ENCODE data around the gene C17orf50. TPM values are rescaled to one million over a fixed set of nuclear protein-coding genes. Genes with fewer than 3 reads are reported as not detected.
A peak's percentile ranks its signal among the peaks of the same experiment; 100 is the strongest.

Gene C17orf50
- total RNA-seq, 4 donors from 2014 or later: not detected

DNA sequence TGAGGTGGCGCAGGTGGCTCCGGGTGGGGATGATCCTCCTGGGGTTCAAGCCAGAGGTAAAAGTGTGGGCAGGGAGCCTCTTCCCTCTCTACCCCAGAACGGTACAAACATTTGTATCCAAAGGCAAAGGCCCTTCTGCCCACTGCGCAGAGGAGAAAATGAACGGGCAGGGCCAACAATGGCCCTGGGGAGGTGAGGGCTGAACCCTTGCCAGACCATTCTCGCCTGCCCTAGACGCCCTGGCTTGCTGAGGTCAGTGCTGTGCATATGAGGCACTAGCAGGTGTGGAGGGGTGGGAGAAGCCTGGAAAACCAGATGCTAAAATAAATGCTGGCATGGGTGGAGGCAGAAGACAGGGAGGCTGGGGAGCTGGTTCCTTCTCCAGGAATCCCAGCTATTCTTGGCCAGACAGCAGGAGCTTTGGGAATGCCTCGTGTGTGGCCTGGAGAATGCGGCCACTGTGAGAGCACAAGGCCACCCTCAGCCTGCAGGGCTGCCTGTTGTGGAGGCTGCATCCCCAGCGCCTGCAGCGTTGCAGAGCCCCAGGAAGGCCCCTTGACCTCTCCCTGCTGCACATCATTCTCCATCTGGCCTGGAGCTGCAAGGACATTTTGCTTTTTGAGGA lies 4.5 kb downstream of the C17orf50 start:
- Histone ChIP-seq H3K27ac (peak overlapping the region in 2 of 4 donors; percentile 35 to 74), H3K36me3 (no peaks in the 10 kb centered on the region), H3K9me3 (no peaks in the 10 kb centered on the region), H3K4me1 (peaks cover 9 to 23% (median 19%) of the 10 kb centered on the region in 4 donors), H3K4me3 (no peak overlapping the region), H3K27me3 (no peaks in the 10 kb centered on the region)
- 68 to 80% methylated on average over 1 to 11 of the region's 11 CpGs for WGBS, 2 donors (ENCODE audit: low coverage in 1 of 2)
- no peak for DNase-seq
- TF ChIP-seq, protein P1, sequence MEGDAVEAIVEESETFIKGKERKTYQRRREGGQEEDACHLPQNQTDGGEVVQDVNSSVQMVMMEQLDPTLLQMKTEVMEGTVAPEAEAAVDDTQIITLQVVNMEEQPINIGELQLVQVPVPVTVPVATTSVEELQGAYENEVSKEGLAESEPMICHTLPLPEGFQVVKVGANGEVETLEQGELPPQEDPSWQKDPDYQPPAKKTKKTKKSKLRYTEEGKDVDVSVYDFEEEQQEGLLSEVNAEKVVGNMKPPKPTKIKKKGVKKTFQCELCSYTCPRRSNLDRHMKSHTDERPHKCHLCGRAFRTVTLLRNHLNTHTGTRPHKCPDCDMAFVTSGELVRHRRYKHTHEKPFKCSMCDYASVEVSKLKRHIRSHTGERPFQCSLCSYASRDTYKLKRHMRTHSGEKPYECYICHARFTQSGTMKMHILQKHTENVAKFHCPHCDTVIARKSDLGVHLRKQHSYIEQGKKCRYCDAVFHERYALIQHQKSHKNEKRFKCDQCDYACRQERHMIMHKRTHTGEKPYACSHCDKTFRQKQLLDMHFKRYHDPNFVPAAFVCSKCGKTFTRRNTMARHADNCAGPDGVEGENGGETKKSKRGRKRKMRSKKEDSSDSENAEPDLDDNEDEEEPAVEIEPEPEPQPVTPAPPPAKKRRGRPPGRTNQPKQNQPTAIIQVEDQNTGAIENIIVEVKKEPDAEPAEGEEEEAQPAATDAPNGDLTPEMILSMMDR (IDR thresholded peaks at IDR 0.05): no peak
- TF ChIP-seq POLR2A (IDR thresholded peaks at IDR 0.05) (no peak), EP300 (IDR thresholded peaks at IDR 0.05; ENCODE audit: low read depth) (no peak), POLR2AphosphoS5 (IDR thresholded peaks at IDR 0.05) (no peak)
- in situ Hi-C loops (cut with MboI; ENCODE audit: low pct_ligation_motif_present in 1 of 4, low pct_unique_long_range_greater_than_20kb in 1 of 4, low sequenced_read_pairs in 3 of 4): loop anchor here in 3 of 4 donors (5.0 to 10.0 kb wide), 2 partner anchors 37 to 50 kb away; no protein-coding TSS in a partner anchor
- intact Hi-C loops (cut with DNase I; ENCODE audit: low total_unique reads): no loop called here

DNA sequence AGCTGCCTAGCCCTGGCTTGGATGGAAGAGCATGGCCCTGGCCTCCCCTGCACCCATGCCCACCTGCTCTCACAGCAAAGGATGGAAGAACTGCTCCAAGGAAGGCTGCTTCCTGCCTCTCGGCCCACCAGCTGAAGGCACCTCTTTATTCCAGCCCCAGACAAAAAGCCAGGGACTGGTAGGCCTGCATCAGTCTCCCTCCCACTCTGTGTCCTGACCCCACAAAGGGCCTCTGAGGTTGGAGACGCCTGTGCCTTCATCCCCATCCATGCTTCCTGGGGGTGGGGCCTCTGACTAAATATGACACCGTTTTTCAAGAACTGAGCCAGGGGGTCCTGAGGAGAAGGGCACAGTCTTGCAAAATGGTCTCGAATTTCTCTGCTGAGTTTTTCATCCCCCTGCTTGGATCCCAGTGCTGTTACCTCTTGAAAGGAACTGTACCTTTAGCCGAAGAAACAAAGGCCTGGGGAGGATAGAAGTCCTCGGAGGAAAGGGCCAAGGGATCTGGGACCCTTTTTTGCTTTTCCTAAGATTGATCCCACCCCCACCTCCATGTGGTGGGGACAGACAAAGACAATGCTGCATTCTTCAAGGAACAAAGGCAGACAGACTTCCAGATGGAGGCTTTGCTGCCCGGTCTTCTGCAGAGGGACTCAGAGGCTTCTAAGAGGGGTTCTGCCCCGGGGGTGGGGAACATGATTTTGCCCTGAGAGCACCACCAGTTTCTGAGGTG lies 5.2 kb downstream of the C17orf50 start:
- no peaks in the 10 kb centered on the region for H3K36me3 ChIP-seq
- TF ChIP-seq POLR2A (IDR thresholded peaks at IDR 0.05) (no peak), POLR2AphosphoS5 (IDR thresholded peaks at IDR 0.05) (no peak), EP300 (IDR thresholded peaks at IDR 0.05; ENCODE audit: low read depth) (no peak)
- TF ChIP-seq, protein P1 (IDR thresholded peaks at IDR 0.05): no peak
- H3K27ac ChIP-seq: no peak overlapping the region
- in situ Hi-C loops (cut with MboI; ENCODE audit: low pct_ligation_motif_present in 1 of 4, low pct_unique_long_range_greater_than_20kb in 1 of 4, low sequenced_read_pairs in 3 of 4): loop anchor here in 3 of 4 donors (5.0 to 10.0 kb wide), 2 partner anchors 36 to 49 kb away; no protein-coding TSS in a partner anchor
- H3K9me3 ChIP-seq: no peaks in the 10 kb centered on the region
- H3K4me3 ChIP-seq: no peak overlapping the region
- no peak for DNase-seq
- H3K27me3 ChIP-seq: no peaks in the 10 kb centered on the region
- intact Hi-C loops (cut with DNase I; ENCODE audit: low total_unique reads): no loop called here
- H3K4me1 ChIP-seq: peaks cover 9 to 23% (median 19%) of the 10 kb centered on the region in 4 donors
- WGBS, 2 donors (ENCODE audit: low coverage in 1 of 2): 60 to 73% methylated on average over 3 to 8 of the region's 8 CpGs

DNA sequence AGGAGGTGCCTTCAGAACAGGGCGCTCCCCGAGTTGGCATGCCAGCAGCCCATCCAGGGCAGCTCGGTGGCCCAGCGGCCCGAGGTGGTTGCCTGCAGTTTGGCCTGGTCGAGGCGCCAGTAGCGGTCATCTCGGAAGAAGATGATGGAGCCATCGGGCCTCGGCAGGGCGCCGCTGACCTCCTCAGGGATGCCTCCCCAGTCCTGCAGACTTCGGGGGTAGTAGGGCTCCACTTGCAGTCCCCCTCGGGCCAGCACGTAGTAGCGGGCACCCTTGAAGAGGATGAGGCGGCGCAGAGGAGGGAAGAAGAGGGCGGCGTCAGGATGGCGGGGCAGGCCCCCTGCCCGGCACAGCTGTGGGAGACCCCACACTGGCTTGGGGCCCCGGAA lies 5.8 kb downstream of the C17orf50 start:
- H3K27ac ChIP-seq: no peak overlapping the region
- WGBS, 2 donors (ENCODE audit: low coverage in 1 of 2): 95% methylated on average over 23 of the region's 24 CpGs; no CpG with 5 or more reads in 1 of the 2 donors
- no peaks in the 10 kb centered on the region for H3K36me3 ChIP-seq
- DNase-seq: no peak
- TF ChIP-seq POLR2A (IDR thresholded peaks at IDR 0.05): no peak
- no peak for TF ChIP-seq EP300 (IDR thresholded peaks at IDR 0.05; ENCODE audit: low read depth)
- TF ChIP-seq POLR2AphosphoS5 (IDR thresholded peaks at IDR 0.05): no peak
- TF ChIP-seq, protein P1 (IDR thresholded peaks at IDR 0.05): no peak
- H3K27me3 ChIP-seq: no peaks in the 10 kb centered on the region
- peaks cover 9 to 23% (median 19%) of the 10 kb centered on the region in 4 donors for H3K4me1 ChIP-seq
- H3K4me3 ChIP-seq: no peak overlapping the region
- no peaks in the 10 kb centered on the region for H3K9me3 ChIP-seq
- intact Hi-C loops (cut with DNase I; ENCODE audit: low total_unique reads) (no loop called here), in situ Hi-C loops (cut with MboI; ENCODE audit: low pct_ligation_motif_present in 1 of 4, low pct_unique_long_range_greater_than_20kb in 1 of 4, low sequenced_read_pairs in 3 of 4) (loop anchor here in 3 of 4 donors (5.0 to 10.0 kb wide), 2 partner anchors 36 to 48 kb away; no protein-coding TSS in a partner anchor)

DNA sequence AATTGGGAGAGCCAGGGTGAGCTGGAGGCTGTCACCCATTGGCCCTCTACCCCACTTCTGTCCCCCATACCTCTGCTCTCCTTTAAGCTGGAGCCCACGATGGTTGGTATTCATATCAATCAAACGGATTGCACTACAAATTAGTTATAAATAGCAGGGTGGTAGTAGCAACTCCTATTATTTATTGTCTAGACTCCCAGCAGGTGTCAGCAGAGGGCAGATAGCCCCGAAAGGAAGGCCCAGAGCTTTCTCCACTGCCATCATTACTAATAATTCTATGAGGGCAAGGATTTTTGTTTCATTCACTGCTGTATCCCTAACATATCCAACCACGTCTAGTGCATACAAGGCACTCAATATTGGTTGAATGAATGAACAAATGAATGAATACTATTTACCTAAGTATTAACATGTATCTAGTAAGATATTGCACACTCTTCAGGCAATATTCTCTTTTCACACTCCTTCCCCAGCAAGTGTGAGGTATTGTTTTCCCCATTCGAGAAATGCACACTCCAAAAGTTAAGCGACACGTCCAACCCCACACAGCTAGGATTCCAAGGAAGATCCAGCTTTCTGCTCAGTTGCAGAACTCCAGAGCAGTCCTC lies 6.3 kb downstream of the C17orf50 start:
- Histone ChIP-seq H3K4me1 (peaks cover 9 to 23% (median 19%) of the 10 kb centered on the region in 4 donors), H3K36me3 (no peaks in the 10 kb centered on the region), H3K27ac (no peak overlapping the region), H3K4me3 (no peak overlapping the region), H3K9me3 (no peaks in the 10 kb centered on the region), H3K27me3 (no peaks in the 10 kb centered on the region)
- DNase-seq: no peak
- TF ChIP-seq POLR2AphosphoS5 (IDR thresholded peaks at IDR 0.05) (no peak), EP300 (IDR thresholded peaks at IDR 0.05; ENCODE audit: low read depth) (no peak), POLR2A (IDR thresholded peaks at IDR 0.05) (no peak)
- TF ChIP-seq, protein P1 (IDR thresholded peaks at IDR 0.05): peak; percentile 39 to 58 (median 43)
- 56 to 57% methylated on average over 4 to 7 of the region's 7 CpGs for WGBS, 2 donors (ENCODE audit: low coverage in 1 of 2)
- in situ Hi-C loops (cut with MboI; ENCODE audit: low pct_ligation_motif_present in 1 of 4, low pct_unique_long_range_greater_than_20kb in 1 of 4, low sequenced_read_pairs in 3 of 4): loop anchor here in 3 of 4 donors (5.0 to 10.0 kb wide), 2 partner anchors 35 to 48 kb away; no protein-coding TSS in a partner anchor
- intact Hi-C loops (cut with DNase I; ENCODE audit: low total_unique reads): no loop called here
